Measurements from ENCODE around the gene PLA2G4C.

The PLA2G4C gene

GRCh38 chr19:48110350-48110966 is at the start of gene PLA2G4C:
TSS of gene PLA2G4C (minus strand) at chr19:48110817. CDS start at chr19:48106529, 4,288 bp downstream.
- DNase-seq = peak; percentile 81 to 82

- DNase-seq = no peak
These were observed 47.7 kb upstream of the PLA2G4C start for GRCh38 chr19:48158210-48158790.

GRCh38 chr19:48154003-48154402 is 43.4 kb upstream of the PLA2G4C start:
- DNase-seq = no peak

- peak; percentile 65 to 67 for DNase-seq
These were observed 41.9 kb upstream of the PLA2G4C start for GRCh38 chr19:48152551-48152950.

GRCh38 chr19:48149430-48149829 is 38.8 kb upstream of the PLA2G4C start:
- no peak for DNase-seq

- no peak for DNase-seq
These were observed 38.0 kb upstream of the PLA2G4C start for GRCh38 chr19:48148576-48148975.

- no peak for DNase-seq
These were observed 37.1 kb upstream of the PLA2G4C start for GRCh38 chr19:48147597-48148175.

GRCh38 chr19:48139053-48139452 is 28.4 kb upstream of the PLA2G4C start:
- DNase-seq = no peak

- DNase-seq = no peak
These were observed 26.8 kb upstream of the PLA2G4C start for GRCh38 chr19:48137411-48137810.

- DNase-seq = no peak
These were observed 25.9 kb upstream of the PLA2G4C start for GRCh38 chr19:48136547-48136946.

- DNase-seq = no peak
These were observed 24.8 kb upstream of the PLA2G4C start for GRCh38 chr19:48135411-48135810.

GRCh38 chr19:48133094-48133493 is 22.5 kb upstream of the PLA2G4C start:
- no peak for DNase-seq

- DNase-seq = no peak
These were observed 16.9 kb upstream of the PLA2G4C start for GRCh38 chr19:48127561-48127960.

- DNase-seq = no peak
These were observed 13.5 kb upstream of the PLA2G4C start for GRCh38 chr19:48123907-48124651.

GRCh38 chr19:48122421-48122820 is 11.8 kb upstream of the PLA2G4C start:
- no peak for DNase-seq

GRCh38 chr19:48121909-48122371 is 11.3 kb upstream of the PLA2G4C start:
- DNase-seq = peak in 1 of 2 donors; percentile 23

- DNase-seq = no peak
These were observed 10.4 kb upstream of the PLA2G4C start for GRCh38 chr19:48121066-48121465.

- no peak for DNase-seq
These were observed 9.9 kb upstream of the PLA2G4C start for GRCh38 chr19:48120505-48120904.

- no peak for DNase-seq
These were observed 7.5 kb upstream of the PLA2G4C start for GRCh38 chr19:48118131-48118517.

- no peak for DNase-seq
These were observed 7.0 kb upstream of the PLA2G4C start for GRCh38 chr19:48117515-48118130.

GRCh38 chr19:48113190-48113917 is 2.7 kb upstream of the PLA2G4C start:
- DNase-seq = no peak

GRCh38 chr19:48111280-48111679 is 663 bp upstream of the PLA2G4C start:
- no peak for DNase-seq

Measured in CD4-positive, alpha-beta T cell treated with Interleukin-4 for 1 hour (primary cell).